CD8-positive, alpha-beta memory T cell (primary cell): Measurements from ENCODE around the gene MOAP1. TPM values are rescaled to one million over a fixed set of nuclear protein-coding genes. Genes with fewer than 3 reads are reported as not detected.
"Not testable (repeated sequence)": the region's sequence is repeated elsewhere in the genome, so short reads cannot be mapped to it uniquely, and the experiment has no call there.

Experiments used
- CTCF ChIA-PET: fragments of 350-600 bp; sonication (Branson Sonifier 250); formaldehyde crosslinking; loops from one replicate; lab custom pipeline; 2021; ENCODE audit warnings: antibody characterized with exemption; lab: Charles Lee
- POLR2A ChIA-PET: fragments of 350-600 bp; sonication (Branson Sonifier 250); formaldehyde crosslinking; loops from one replicate; lab custom pipeline; 2021; ENCODE audit warnings: antibody characterized with exemption; lab: Charles Lee
- DNase-seq, 5 donors: peaks; one replicate each; pipeline versions ENCODE4 v3.0.0 to v3.0.0-alpha.2; 2020 to 2022; ENCODE audit warnings: mixed read lengths in 1 of 5
- H3K27ac ChIP-seq: one replicate; pipeline ENCODE4 v1.7.0; 2013; ENCODE audit warnings: low read depth, mild to moderate bottlenecking, low read length, moderate library complexity
- H3K27me3 ChIP-seq: 2 replicates; pipeline ENCODE4 v1.7.0; 2013; ENCODE audit warnings: low read length, mild to moderate bottlenecking; ENCODE audit not compliant: insufficient read depth, poor library complexity, severe bottlenecking
- H3K36me3 ChIP-seq: 2 replicates; pipeline ENCODE4 v1.7.0; 2013; ENCODE audit warnings: mild to moderate bottlenecking, low read length, moderate library complexity; ENCODE audit not compliant: insufficient read depth
- H3K4me1 ChIP-seq: 2 replicates; pipeline ENCODE4 v1.7.0; 2013; ENCODE audit warnings: mild to moderate bottlenecking, low read length, moderate library complexity; ENCODE audit not compliant: insufficient read depth
- H3K4me3 ChIP-seq: 2 replicates; pipeline ENCODE4 v1.7.0; 2013; ENCODE audit warnings: mild to moderate bottlenecking, low read length
- H3K9me3 ChIP-seq: 2 replicates; pipeline ENCODE4 v1.7.0; 2013; ENCODE audit warnings: mild to moderate bottlenecking, low read length
- H3K27ac Mint-ChIP-seq, 8 donors: one replicate each; pipeline ENCODE4 v1.8.0; 2020 to 2021; ENCODE audit warnings: mixed read lengths in 8 of 8, mild to moderate bottlenecking in 6 of 8, inconsistent platforms in 3 of 8, moderate library complexity in 3 of 8
- H3K27me3 Mint-ChIP-seq, 2 donors: one replicate each; pipeline ENCODE4 v1.8.0; 2020 to 2021; ENCODE audit warnings: mixed read lengths in 2 of 2, mild to moderate bottlenecking in 1 of 2, moderate library complexity in 1 of 2
- H3K36me3 Mint-ChIP-seq, 3 donors: one replicate each; pipeline ENCODE4 v1.8.0; 2020 to 2021; ENCODE audit warnings: mixed read lengths in 3 of 3, inconsistent platforms in 1 of 3, mild to moderate bottlenecking in 1 of 3
- H3K4me1 Mint-ChIP-seq, 3 donors: one replicate each; pipeline ENCODE4 v1.8.0; 2020 to 2021; ENCODE audit warnings: mixed read lengths in 3 of 3, inconsistent platforms in 1 of 3, mild to moderate bottlenecking in 1 of 3
- H3K4me3 Mint-ChIP-seq, 7 donors: one replicate each; pipeline ENCODE4 v1.8.0; 2020 to 2021; ENCODE audit warnings: mixed read lengths in 7 of 7, mild to moderate bottlenecking in 6 of 7, moderate library complexity in 4 of 7, inconsistent platforms in 2 of 7
- H3K9me3 Mint-ChIP-seq, 5 donors: one replicate each; pipeline ENCODE4 v1.8.0; 2020 to 2022; ENCODE audit warnings: mixed read lengths in 5 of 5, mild to moderate bottlenecking in 3 of 5, moderate library complexity in 2 of 5, inconsistent platforms in 1 of 5
- polyA plus RNA-seq: library from polyadenylated mRNA; unstranded; fragments of 300-500 nt; fragmentation: Illumina TruSeq; gene quantifications from one replicate; pipeline ENCODE4 v1.2.3, GENCODE V29; 2021
- total RNA-seq, 2 experiments: library from RNA; stranded (reverse); gene quantifications; one replicate each; pipeline ENCODE4 v1.2.3, GENCODE V29; 2021

MOAP1 gene, protein sequence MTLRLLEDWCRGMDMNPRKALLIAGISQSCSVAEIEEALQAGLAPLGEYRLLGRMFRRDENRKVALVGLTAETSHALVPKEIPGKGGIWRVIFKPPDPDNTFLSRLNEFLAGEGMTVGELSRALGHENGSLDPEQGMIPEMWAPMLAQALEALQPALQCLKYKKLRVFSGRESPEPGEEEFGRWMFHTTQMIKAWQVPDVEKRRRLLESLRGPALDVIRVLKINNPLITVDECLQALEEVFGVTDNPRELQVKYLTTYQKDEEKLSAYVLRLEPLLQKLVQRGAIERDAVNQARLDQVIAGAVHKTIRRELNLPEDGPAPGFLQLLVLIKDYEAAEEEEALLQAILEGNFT
- total RNA-seq (10 to 100 TPM; 16.7 to 17.4 TPM), polyA plus RNA-seq (67.4 TPM)

DNA sequence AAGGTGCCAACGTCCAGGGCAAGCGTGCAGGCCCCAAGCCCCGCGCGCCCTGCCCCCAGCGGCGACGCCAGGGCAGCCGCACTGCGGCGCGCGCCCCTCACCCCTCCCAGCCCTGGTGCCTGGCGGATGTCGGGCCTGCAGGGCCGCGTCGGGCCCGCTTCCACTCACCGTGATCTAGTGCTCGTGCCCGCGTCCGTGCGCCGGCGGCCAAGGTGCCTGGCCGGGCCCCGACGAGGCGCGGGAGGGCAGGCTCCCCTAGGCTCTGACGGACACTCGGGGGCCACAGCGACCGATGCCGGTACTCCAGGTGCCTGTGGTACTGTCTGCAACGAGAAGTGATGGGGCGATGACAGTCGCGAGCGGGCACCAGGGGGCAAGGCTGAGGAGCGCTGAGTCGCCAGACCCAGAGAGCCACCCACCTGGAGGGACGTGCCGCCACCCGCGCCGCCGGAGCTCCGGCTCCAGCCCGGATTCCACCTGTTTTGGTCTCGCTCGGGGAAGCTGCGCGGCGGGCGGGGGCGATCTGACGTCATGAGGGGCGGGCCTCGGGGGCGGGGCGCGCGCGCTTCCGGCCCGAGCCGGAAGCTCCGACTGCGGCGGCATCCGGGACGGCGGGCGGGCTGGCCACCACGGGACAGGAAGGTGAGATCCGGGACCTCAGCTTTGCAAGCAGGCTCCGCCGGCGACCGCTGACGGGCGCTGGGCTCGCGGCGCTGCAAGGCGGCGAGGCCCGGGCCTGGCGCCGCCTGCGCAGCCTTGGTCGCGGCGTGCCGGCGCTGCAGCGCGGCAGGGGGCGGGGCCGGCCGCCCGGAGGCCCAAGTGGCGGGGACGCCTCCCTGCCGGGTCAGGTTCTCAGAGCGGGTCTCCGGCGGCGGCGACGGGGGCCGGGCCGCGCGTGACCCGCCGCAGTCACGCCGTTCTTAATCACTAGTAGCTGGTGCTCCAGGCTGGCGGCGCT, at the start of gene MOAP1, which contains the start of gene LYSET:
MOAP1 (minus strand) TSS at position 507 of the 958 bp plus-strand sequence. CDS start 655 bp downstream, outside the sequence.
LYSET (plus strand) TSS at position 927 of the 958 bp plus-strand sequence. CDS start 89 bp downstream, outside the sequence.
- Histone ChIP-seq H3K4me1 (peaks cover 31% of the 10 kb centered on the region), H3K9me3 (no peaks in the 10 kb centered on the region), H3K36me3 (peaks cover 19% of the 10 kb centered on the region), H3K27ac (peak within 1 kb of the TSS; percentile 98), H3K4me3 (peak within 1 kb of the TSS; percentile 95), H3K27me3 (no peaks in the 10 kb centered on the region)
- peak within 1 kb of the TSS; percentile 91 to 97 (median 94) for H3K4me3 Mint-ChIP-seq
- H3K36me3 Mint-ChIP-seq = peaks cover 0 to 47% (median 3%) of the 10 kb centered on the region in 3 donors
- H3K4me1 Mint-ChIP-seq = peaks cover 33 to 47% (median 45%) of the 10 kb centered on the region in 3 donors
- ChIA-PET POLR2A (interaction anchor here (0.9 to 2.3 kb wide), 9 partner anchors 10 to 232 kb away, joined by 3 to 36 read pairs (median 3); partner anchors contain the start of genes GON7, ITPK1 and UBR7), CTCF (interaction anchor here (0.8 to 4.6 kb wide), 5 partner anchors 9 to 77 kb away, joined by 3 to 33 read pairs (median 7); partner anchors contain the start of genes GON7 and UBR7)
- peak; percentile 89 to 95 (median 90) for DNase-seq
- no peaks in the 10 kb centered on the region for H3K9me3 Mint-ChIP-seq
- H3K27ac Mint-ChIP-seq = peak within 1 kb of the TSS; percentile 93 to 99 (median 98)
- no peaks in the 10 kb centered on the region for H3K27me3 Mint-ChIP-seq

GRCh38 chr14:93233078-93233477, 48.4 kb upstream of the MOAP1 start:
- CTCF ChIA-PET, DNase-seq, H3K27ac ChIP-seq, H3K27me3 ChIP-seq, H3K4me3 ChIP-seq, H3K4me3 Mint-ChIP-seq, H3K27ac Mint-ChIP-seq, POLR2A ChIA-PET, H3K9me3 ChIP-seq, H3K36me3 ChIP-seq, H3K4me1 ChIP-seq, H3K27me3 Mint-ChIP-seq, H3K9me3 Mint-ChIP-seq: not testable (repeated sequence)
- Mint-ChIP-seq H3K4me1 (peaks cover 0 to 19% (median 12%) of the 10 kb centered on the region in 3 donors), H3K36me3 (peaks cover under 1 to 12% (median 7%) of the 10 kb centered on the region in 3 donors)

GRCh38 chr14:93232159-93232558, 47.5 kb upstream of the MOAP1 start:
- Histone ChIP-seq H3K4me3 (no peak overlapping the region), H3K4me1 (no peaks in the 10 kb centered on the region), H3K27me3 (no peaks in the 10 kb centered on the region), H3K36me3 (peaks cover 17% of the 10 kb centered on the region), H3K27ac (no peak overlapping the region), H3K9me3 (no peaks in the 10 kb centered on the region)
- ChIA-PET CTCF (interaction anchor here (0.6 kb wide), 1 partner anchor 27 kb away, joined by 3 read pairs; no protein-coding TSS in a partner anchor), POLR2A (no interaction called here)
- H3K27me3 Mint-ChIP-seq = peaks cover 5% of the 10 kb centered on the region in 2 donors
- no peaks in the 10 kb centered on the region for H3K9me3 Mint-ChIP-seq
- H3K4me3 Mint-ChIP-seq = peak overlapping the region in 3 of 7 donors; percentile 41 to 86 (median 61)
- DNase-seq = no peak
- H3K4me1 Mint-ChIP-seq = peaks cover 0 to 19% (median 12%) of the 10 kb centered on the region in 3 donors
- H3K36me3 Mint-ChIP-seq = peaks cover 8 to 22% (median 15%) of the 10 kb centered on the region in 3 donors
- peak overlapping the region in 1 of 8 donors; percentile 23 for H3K27ac Mint-ChIP-seq

DNA sequence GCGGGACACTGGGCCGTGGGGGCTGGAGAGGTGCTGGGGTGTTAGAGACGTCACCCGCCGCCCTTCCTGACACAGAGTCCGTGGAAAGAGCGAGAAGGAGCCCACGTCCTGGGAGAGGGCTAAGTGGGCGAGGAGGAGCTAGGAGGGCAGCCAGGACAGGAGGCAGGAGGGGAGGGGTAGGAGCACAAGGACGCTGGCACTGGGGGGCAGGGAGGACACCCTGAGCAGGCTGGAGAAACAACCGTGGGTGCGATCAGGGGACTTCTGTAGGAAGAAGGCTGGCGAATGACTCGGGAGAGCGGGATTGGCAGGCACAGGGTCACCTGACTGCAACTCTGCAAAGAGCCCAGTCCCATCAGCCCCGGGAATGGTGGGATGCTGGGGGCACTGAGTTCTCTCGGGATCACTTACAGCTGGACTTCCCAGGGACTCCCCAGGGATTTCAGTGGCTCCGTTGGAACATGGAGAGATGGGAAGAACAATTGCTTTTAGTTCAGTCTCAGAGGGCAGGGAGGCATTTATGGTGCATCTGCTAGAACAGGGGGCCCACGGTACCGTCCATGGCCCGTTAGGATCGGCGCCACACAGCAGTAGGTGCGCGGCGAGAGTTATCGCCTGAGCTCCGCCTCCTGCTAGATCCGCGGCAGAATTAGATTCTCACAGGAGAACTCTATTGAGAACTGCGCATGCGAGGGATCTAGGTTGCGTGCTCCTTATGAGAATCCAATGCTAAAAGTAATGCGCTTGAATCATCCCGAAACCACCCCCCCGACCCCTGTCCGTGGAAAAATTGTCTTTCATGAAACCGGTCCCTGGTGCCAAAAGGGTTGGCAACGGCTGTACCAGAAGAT, 46.7 kb upstream of the MOAP1 start:
- H3K9me3 Mint-ChIP-seq = no peaks in the 10 kb centered on the region
- H3K36me3 Mint-ChIP-seq = peaks cover 13 to 27% (median 18%) of the 10 kb centered on the region in 3 donors
- H3K4me1 Mint-ChIP-seq = peaks cover 0 to 19% (median 12%) of the 10 kb centered on the region in 3 donors
- Histone ChIP-seq H3K4me1 (no peaks in the 10 kb centered on the region), H3K9me3 (no peaks in the 10 kb centered on the region), H3K36me3 (peaks cover 22% of the 10 kb centered on the region), H3K27ac (no peak overlapping the region), H3K27me3 (no peaks in the 10 kb centered on the region), H3K4me3 (no peak overlapping the region)
- POLR2A ChIA-PET = no interaction called here
- no peak overlapping the region for H3K27ac Mint-ChIP-seq
- CTCF ChIA-PET = interaction anchor here (0.6 kb wide), 1 partner anchor 26 kb away, joined by 3 read pairs; no protein-coding TSS in a partner anchor
- peaks cover 5% of the 10 kb centered on the region in 2 donors for H3K27me3 Mint-ChIP-seq
- no peak for DNase-seq
- peak overlapping the region in 6 of 7 donors; percentile 29 to 86 (median 54) for H3K4me3 Mint-ChIP-seq

DNA sequence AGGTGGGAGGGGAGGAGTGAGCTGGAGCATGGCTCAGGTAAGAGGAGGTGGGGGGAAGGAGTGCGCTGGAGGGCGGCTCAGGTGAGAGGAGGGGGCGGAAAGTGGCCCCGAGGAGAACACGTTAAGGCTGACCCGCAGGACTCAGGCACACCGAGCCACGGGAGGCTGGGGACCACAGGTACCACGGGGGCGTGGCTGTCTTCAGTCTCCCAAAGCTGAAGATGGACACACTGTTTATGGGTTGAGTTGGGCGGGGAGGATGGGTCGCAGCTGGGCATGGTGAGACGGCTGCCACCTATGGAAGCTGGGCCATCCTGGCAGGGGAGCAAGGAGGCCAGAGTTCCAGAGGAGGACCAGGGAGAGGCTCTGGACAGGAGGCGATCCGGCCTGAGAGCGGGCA, 45.8 kb upstream of the MOAP1 start:
- H3K36me3 ChIP-seq = peaks cover 26% of the 10 kb centered on the region
- no peaks in the 10 kb centered on the region for H3K4me1 ChIP-seq
- H3K4me3 ChIP-seq = no peak overlapping the region
- Mint-ChIP-seq H3K4me1 (peaks cover 0 to 19% (median 12%) of the 10 kb centered on the region in 3 donors), H3K27ac (peak overlapping the region in 1 of 8 donors; percentile 88), H3K4me3 (peak overlapping the region in 6 of 7 donors; percentile 16 to 86 (median 42)), H3K36me3 (peaks cover 19 to 35% (median 20%) of the 10 kb centered on the region in 3 donors), H3K27me3 (peaks cover 5% of the 10 kb centered on the region in 2 donors), H3K9me3 (no peaks in the 10 kb centered on the region)
- CTCF ChIA-PET = no interaction called here
- POLR2A ChIA-PET = no interaction called here
- H3K9me3 ChIP-seq = no peaks in the 10 kb centered on the region
- no peaks in the 10 kb centered on the region for H3K27me3 ChIP-seq
- no peak for DNase-seq
- no peak overlapping the region for H3K27ac ChIP-seq

DNA sequence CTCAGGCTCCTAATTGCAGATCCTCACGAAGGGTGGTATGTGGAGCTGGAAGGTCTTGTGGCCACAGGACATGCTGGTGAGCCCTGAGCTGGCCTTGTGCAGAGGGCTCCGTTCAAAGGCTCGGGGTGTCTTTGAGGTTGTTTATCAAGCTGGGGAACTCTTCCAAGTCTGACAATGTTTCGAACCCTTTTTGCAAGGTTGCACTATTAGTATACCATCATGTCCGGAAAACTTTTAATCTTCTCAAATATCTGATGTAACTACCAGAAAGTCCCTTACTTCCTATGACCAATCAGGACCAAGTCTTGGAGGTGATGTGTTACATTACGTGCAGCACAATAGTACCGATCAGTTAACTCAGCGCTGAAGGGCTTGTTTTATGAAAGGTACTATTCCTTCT, 43.9 kb upstream of the MOAP1 start:
- Mint-ChIP-seq H3K4me1 (peaks cover 0 to 19% (median 11%) of the 10 kb centered on the region in 3 donors), H3K4me3 (no peak overlapping the region), H3K27me3 (peaks cover 5% of the 10 kb centered on the region in 2 donors), H3K36me3 (peaks cover 19 to 54% (median 26%) of the 10 kb centered on the region in 3 donors), H3K27ac (no peak overlapping the region), H3K9me3 (no peaks in the 10 kb centered on the region)
- Histone ChIP-seq H3K27me3 (no peaks in the 10 kb centered on the region), H3K4me3 (no peak overlapping the region), H3K9me3 (no peaks in the 10 kb centered on the region), H3K36me3 (peaks cover 26% of the 10 kb centered on the region), H3K4me1 (no peaks in the 10 kb centered on the region), H3K27ac (no peak overlapping the region)
- DNase-seq = no peak
- POLR2A ChIA-PET = no interaction called here
- CTCF ChIA-PET = no interaction called here

- no peak overlapping the region for H3K27ac Mint-ChIP-seq
- H3K36me3 Mint-ChIP-seq = peaks cover 31 to 74% (median 35%) of the 10 kb centered on the region in 3 donors
- H3K27ac ChIP-seq = no peak overlapping the region
- CTCF ChIA-PET = no interaction called here
- H3K27me3 Mint-ChIP-seq = no peaks in the 10 kb centered on the region
- H3K27me3 ChIP-seq = no peaks in the 10 kb centered on the region
- no peak for DNase-seq
- no peaks in the 10 kb centered on the region for H3K9me3 Mint-ChIP-seq
- no peaks in the 10 kb centered on the region for H3K9me3 ChIP-seq
- H3K36me3 ChIP-seq = peaks cover 26% of the 10 kb centered on the region
- no peaks in the 10 kb centered on the region for H3K4me1 ChIP-seq
- H3K4me1 Mint-ChIP-seq = no peaks in the 10 kb centered on the region
- H3K4me3 Mint-ChIP-seq = no peak overlapping the region
- POLR2A ChIA-PET = no interaction called here
- H3K4me3 ChIP-seq = no peak overlapping the region
Measured at GRCh38 chr14:93223565-93223964, 38.9 kb upstream of the MOAP1 start.
